ENCODE measurements around the gene POFUT2.

The POFUT2 gene

GRCh38 chr21:45313015-45313414, 25.3 kb upstream of the POFUT2 start:
- TF ChIP-seq EGR1 (IDR thresholded peaks at IDR 0.05) (no peak), USF1 (IDR thresholded peaks at IDR 0.05) (no peak), MAX (IDR thresholded peaks at IDR 0.05) (no peak), NFIC (IDR thresholded peaks at IDR 0.05) (no peak), ZBTB7A (IDR thresholded peaks at IDR 0.05; ENCODE audit: low read depth) (no peak), TCF12 (IDR thresholded peaks at IDR 0.05; ENCODE audit: low read depth) (no peak), RAD21 (IDR thresholded peaks at IDR 0.05; ENCODE audit: low read depth) (no peak), TEAD4 (IDR thresholded peaks at IDR 0.05) (no peak), REST (IDR thresholded peaks at IDR 0.05; ENCODE audit: low read depth) (no peak), TAF1 (IDR thresholded peaks at IDR 0.05; ENCODE audit: low read depth) (no peak)

- TF ChIP-seq USF1 (IDR thresholded peaks at IDR 0.05) (no peak), RAD21 (IDR thresholded peaks at IDR 0.05; ENCODE audit: low read depth) (no peak), YY1 (IDR thresholded peaks at IDR 0.05; ENCODE audit: low read depth) (no peak), TCF12 (IDR thresholded peaks at IDR 0.05; ENCODE audit: low read depth) (no peak), TEAD4 (IDR thresholded peaks at IDR 0.05) (no peak)
Observed at GRCh38 chr21:45312296-45312695, 24.6 kb upstream of the POFUT2 start.

GRCh38 chr21:45310459-45310858, 22.8 kb upstream of the POFUT2 start:
- TF ChIP-seq YY1 (IDR thresholded peaks at IDR 0.05; ENCODE audit: low read depth) (no peak), TCF12 (IDR thresholded peaks at IDR 0.05; ENCODE audit: low read depth) (no peak), CREB1 (IDR thresholded peaks at IDR 0.05; ENCODE audit: low read depth) (no peak), USF1 (IDR thresholded peaks at IDR 0.05) (no peak)

- TF ChIP-seq YY1 (IDR thresholded peaks at IDR 0.05; ENCODE audit: low read depth): no peak
- no peak for TF ChIP-seq TAF1 (IDR thresholded peaks at IDR 0.05; ENCODE audit: low read depth)
- no peak for TF ChIP-seq TEAD4 (IDR thresholded peaks at IDR 0.05)
- no peak for TF ChIP-seq FOXM1 (IDR thresholded peaks at IDR 0.05; ENCODE audit: borderline replicate concordance, low read depth)
- TF ChIP-seq EGR1 (IDR thresholded peaks at IDR 0.05): no peak
- no peak for TF ChIP-seq ZBTB7A (IDR thresholded peaks at IDR 0.05; ENCODE audit: low read depth)
- TF ChIP-seq MAX (IDR thresholded peaks at IDR 0.05): no peak
- TF ChIP-seq TCF12 (IDR thresholded peaks at IDR 0.05; ENCODE audit: low read depth): no peak
- TF ChIP-seq USF1 (IDR thresholded peaks at IDR 0.05): no peak
Observed at GRCh38 chr21:45309987-45310381, 22.3 kb upstream of the POFUT2 start.

- peak; percentile 54 for TF ChIP-seq RAD21 (IDR thresholded peaks at IDR 0.05; ENCODE audit: low read depth)
- no peak for TF ChIP-seq TCF12 (IDR thresholded peaks at IDR 0.05; ENCODE audit: low read depth)
- TF ChIP-seq CEBPB (IDR thresholded peaks at IDR 0.05): no peak
Observed at GRCh38 chr21:45309069-45309986, 21.6 kb upstream of the POFUT2 start.

GRCh38 chr21:45308194-45309068, 20.7 kb upstream of the POFUT2 start:
- TF ChIP-seq EGR1 (IDR thresholded peaks at IDR 0.05) (no peak), MAX (IDR thresholded peaks at IDR 0.05) (peak; percentile 56), RAD21 (IDR thresholded peaks at IDR 0.05; ENCODE audit: low read depth) (peak; percentile 12; the same call in 1 of the 2 replicates), CEBPB (IDR thresholded peaks at IDR 0.05) (0 out of 2 replicates have a peak, but pooled peaks have one; percentile 43), YY1 (IDR thresholded peaks at IDR 0.05; ENCODE audit: low read depth) (0 out of 2 replicates have a peak, but pooled peaks have one; percentile 55), ZBTB7A (IDR thresholded peaks at IDR 0.05; ENCODE audit: low read depth) (no peak)

Measured in Ishikawa (cell line).